AG08396 (cell line): ENCODE measurements around the gene PNPLA2.

Source experiments
- DNase-seq: peaks from one replicate; pipeline ENCODE4 v3.0.0; 2012; ENCODE audit warnings: low spot score, mixed read lengths

Gene PNPLA2

GRCh38 chr11:831118-831864 is 12.6 kb downstream of the PNPLA2 start:
- DNase-seq = no peak

DNA sequence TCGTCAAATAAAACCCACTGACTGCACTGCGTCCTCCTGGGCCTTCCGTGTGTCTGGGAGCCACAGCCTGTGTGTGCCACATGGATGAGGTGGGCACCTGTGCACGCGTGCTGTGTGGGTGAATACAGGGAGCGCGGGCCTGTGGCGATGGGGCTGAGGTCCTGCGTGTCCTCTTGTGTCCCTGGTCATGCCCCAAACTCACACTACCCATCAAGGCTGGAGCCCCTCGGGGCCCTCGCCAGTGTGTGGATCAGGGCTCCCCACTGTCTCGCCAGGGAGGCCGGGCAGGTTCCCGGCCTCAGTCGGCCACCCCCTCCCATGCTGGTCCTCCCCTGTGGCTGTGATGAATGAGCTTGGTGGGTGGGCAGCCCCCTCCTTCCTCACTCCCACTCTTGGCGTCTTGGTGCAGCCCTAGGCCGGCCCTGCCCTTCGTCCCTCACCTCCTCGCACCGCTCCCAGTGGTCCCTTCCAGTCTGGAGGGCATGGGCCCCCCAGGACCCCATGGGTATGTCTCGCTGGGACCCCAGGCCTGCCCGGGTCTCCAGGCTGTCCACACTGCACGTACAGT is 13.3 kb downstream of the PNPLA2 start:
- no peak for DNase-seq

GRCh38 chr11:832529-833113 is 13.9 kb downstream of the PNPLA2 start, which contains the start of gene CD151:
Gene CD151, plus strand, starts transcription at chr11:832952. Its CDS starts 3,118 bp downstream, at chr11:836070.
- DNase-seq = peak; percentile 82

- DNase-seq = no peak
These were observed 14.5 kb downstream of the PNPLA2 start for GRCh38 chr11:833114-833791.

- DNase-seq = no peak
These were observed 15.2 kb downstream of the PNPLA2 start for GRCh38 chr11:833849-834311.

GRCh38 chr11:834371-835316 is 15.9 kb downstream of the PNPLA2 start:
- DNase-seq = peak; percentile 74

DNA sequence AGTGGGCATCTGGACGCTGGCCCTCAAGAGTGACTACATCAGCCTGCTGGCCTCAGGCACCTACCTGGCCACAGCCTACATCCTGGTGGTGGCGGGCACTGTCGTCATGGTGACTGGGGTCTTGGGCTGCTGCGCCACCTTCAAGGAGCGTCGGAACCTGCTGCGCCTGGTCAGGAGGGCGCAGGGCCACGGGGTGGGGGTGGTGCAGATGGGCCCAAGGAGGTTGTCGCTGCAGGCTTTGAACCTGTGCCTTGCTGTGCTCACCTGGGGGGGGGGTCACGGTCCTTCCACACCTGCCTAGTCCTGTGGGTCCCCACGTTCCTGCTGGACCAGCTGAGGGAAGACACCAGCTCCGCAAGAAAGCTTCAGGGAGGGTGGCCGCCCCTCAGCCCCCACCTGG is 17.6 kb downstream of the PNPLA2 start:
- DNase-seq = no peak

- DNase-seq = no peak
These were observed 18.0 kb downstream of the PNPLA2 start for GRCh38 chr11:836700-837099.

DNA sequence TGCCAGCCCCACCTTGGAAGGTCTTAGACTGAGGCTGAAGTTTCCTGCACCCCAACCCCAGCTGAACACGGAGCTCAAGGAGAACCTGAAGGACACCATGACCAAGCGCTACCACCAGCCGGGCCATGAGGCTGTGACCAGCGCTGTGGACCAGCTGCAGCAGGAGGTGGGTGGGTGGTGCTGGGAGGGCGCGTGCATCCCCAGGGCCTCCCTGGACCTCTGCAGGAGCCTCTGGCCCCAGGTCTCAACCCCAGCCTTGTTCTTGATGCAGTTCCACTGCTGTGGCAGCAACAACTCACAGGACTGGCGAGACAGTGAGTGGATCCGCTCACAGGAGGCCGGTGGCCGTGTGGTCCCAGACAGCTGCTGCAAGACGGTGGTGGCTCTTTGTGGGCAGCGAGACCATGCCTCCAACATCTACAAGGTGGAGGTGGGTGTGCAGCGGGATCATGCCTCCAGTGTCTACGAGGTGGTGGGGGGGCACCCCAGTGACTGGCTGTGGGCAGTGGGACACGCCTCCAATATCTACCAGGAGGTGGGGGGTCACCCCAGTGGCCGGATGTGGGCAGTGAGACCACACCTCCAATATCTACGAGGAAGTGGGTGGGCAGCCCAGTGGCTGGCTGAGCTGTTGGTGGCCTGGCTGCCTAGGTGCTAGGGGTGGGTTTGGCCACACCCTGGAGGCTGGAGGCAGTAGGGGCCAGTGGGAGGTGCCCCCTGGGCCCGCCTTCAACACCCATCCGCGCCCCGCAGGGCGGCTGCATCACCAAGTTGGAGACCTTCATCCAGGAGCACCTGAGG is 18.7 kb downstream of the PNPLA2 start:
- no peak for DNase-seq

GRCh38 chr11:837990-838307 is 19.2 kb downstream of the PNPLA2 start:
- DNase-seq = no peak

GRCh38 chr11:838441-839279 is 19.9 kb downstream of the PNPLA2 start:
- DNase-seq = no peak

GRCh38 chr11:839280-839623 is 20.5 kb downstream of the PNPLA2 start:
- no peak for DNase-seq

DNA sequence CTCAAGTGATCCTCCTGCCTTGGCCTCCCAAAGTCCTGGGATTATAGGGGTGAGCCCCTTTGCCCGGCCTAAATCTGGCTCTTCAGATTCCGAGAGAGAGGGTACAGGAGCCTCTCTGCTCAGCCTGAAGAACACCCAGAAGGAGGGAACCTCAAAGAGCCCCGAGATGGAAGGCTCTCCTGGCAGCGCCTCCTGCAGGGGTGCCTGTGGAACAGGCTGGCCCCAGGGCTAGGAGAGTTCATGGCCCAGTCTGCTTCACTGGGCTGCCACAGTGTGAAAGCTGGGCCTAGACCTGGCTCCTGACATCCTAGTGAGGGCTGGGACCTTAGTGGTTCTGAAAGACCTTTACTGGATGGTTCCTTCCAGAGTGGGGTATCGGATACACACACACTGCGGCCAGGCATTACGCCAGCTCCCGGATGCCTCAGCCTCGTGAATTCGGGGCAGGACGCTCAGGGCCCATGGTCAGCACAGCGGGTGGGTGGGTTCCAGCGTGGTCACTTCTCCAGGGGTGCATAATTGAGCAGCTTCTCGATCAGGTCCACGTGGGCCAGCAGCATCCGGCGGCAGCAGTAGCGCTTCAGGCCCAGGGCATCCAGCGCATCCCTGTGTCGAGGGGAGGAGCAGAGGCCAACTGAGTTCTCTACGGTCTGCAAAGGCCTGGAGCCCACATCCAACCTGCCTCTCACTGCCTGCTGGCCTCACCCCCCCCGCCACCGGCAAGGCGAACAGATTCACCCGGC is 21.3 kb downstream of the PNPLA2 start:
- DNase-seq = no peak

- DNase-seq = no peak
These were observed 23.3 kb downstream of the PNPLA2 start for GRCh38 chr11:841981-842369.

DNA sequence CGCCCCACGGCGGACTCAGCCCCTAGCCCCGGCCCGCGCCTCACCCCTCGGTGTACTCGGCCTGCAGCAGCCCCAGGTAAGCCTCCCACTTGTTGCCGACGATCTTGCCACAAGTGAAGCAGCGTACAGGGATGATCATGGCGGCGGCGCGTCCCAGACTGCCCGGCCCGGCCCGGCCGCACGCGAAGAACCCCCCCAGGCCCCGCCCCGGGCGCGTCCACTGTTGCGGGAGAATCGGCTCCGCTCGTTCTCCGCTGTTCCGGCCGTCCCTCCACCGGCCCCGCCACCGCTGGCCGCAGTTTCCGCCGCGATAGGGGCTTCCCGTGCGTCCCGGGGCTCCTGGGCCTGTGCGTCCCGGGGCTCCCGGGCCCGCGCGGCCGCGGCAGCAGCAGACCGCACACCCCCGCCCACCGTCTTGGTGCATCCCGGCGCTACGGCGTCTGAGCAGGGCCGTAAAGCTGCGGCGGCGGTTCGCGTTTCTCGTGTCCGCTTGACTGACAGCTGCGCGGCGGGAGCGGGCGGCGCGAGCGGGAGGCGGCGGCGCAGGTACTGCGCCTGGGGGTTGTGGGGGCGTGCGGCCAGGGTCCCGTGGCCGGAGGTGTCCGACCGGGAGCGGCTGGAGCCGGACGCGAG is 23.8 kb downstream of the PNPLA2 start, which contains the start of the genes POLR2L and TSPAN4:
Gene POLR2L, minus strand, starts transcription at position 160 of the 633 bp plus-strand sequence. Its CDS starts 21 bp downstream, at position 139.
Gene TSPAN4, plus strand, starts transcription at position 483 of the 633 bp plus-strand sequence. CDS start 7,453 bp downstream, outside the sequence.
- peak; percentile 92 for DNase-seq

DNA sequence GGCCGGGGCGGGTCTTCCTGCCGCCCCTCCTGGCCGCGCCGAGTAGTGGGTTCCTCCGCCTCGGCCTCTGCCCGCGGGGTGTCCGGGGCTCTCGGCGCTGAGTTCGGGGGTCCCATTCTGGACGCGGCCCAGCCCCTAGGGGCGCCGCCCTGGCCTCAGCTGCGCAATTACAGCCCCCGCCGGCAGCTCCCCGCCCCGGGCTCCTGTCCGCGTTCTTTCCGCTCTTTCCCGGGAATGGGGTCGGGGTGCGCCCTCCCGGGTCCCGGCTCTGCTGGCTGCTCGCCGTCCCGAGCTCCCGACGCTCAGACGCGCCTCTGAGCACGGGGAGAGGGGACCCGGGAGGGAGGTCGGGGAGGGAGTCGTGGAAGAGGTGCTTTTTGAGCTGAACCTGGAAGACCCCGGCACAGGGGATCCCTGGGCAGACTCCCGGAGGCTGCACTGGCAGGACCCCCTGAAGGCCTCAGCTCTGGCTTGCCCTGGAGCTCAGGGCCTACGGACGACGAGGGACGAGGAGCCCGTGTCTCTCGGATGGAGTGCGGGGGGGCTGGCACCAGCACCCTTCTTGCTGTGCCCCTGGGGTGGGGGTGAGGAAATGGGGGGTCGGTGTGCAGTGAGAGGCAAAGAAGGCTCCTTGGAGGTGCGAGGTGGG is 24.5 kb downstream of the PNPLA2 start:
- no peak for DNase-seq

DNA sequence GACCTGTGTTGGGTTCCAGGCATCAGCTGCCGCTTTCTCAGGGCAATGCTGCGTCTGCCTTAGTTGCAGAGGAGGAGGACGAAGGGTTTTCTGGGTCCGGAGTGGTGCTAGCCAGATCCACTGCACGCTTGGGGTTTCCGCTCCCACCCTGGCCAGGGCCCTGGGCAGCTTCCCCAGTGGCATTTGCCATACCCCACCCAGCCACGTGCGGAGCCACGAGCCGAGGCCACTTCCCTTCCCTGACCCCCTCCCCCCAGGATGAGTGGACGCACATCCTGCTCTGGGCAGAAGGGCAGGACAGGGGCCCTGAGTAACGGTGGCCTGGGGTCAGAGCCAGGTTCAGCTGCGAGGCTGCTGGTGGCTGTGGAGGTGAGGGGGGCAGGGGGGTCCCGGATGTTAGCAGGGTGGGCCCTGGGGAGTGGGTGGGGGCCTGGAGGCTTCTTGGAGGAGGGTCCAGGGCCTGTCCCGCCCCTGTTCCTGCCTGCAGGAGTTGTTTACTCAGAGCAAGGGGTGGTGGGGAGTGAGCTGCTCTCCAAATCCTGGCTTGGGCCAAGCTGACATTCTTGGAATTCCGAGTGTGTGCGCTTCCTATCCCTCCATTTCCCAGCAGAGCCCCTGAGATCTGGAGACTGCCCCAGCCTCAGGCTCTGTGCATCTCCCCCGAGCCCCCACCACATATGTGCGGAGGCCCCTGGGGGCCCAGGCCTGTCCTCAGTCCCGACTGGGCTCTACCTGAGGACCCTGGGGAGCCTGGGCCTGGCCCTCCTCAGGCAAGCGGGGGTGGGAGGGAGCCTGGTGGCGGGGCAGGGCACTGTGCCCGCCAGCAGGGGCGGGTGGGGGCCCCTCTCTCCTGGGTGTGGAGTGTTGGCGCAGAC is 25.3 kb downstream of the PNPLA2 start:
- DNase-seq = peak; percentile 93
